Neuron (in vitro differentiated cells): ENCODE results near the gene GOLGA2.

Source experiments
- H2AFZ ChIP-seq: one replicate; pipeline ENCODE4 v1.6.1; 2013; ENCODE audit warnings: low read depth, mild to moderate bottlenecking, inconsistent platforms, low read length, moderate library complexity
- H3K27me3 ChIP-seq: one replicate; pipeline ENCODE4 v1.6.1; 2013; ENCODE audit warnings: low read length; ENCODE audit not compliant: insufficient read depth
- H3K36me3 ChIP-seq: one replicate; pipeline ENCODE4 v1.6.1; 2013; ENCODE audit warnings: low read length; ENCODE audit not compliant: insufficient read depth
- H3K4me1 ChIP-seq: one replicate; pipeline ENCODE4 v1.6.1; 2013; ENCODE audit warnings: low read length; ENCODE audit not compliant: insufficient read depth
- H3K4me3 ChIP-seq: 2 replicates; pipeline ENCODE4 v1.5.1; 2013; ENCODE audit warnings: mild to moderate bottlenecking, low read length, moderate library complexity
- H3K9me3 ChIP-seq: one replicate; pipeline ENCODE4 v1.6.1; 2013; ENCODE audit warnings: low read length

Gene GOLGA2

DNA sequence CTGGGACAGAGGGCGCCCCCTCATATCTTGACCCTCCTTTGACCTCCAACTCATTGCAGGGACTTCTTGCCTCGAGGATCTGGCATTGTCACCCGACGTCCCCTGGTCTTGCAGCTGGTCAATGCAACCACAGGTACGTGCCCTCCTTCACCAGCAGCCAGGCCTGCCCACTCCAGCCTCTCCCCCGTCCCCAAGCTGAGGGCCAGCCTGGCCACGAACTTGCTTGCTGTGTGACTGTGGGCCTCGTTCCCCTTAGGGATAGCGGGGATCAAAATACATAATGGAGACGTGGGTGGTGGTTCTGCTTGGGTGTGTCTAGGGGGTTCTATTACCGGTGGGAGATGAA is 57.7 kb downstream of the GOLGA2 start:
- Histone ChIP-seq H3K9me3 (no peaks in the 10 kb centered on the region), H2AFZ (no peak overlapping the region), H3K4me1 (peaks cover 14% of the 10 kb centered on the region), H3K27me3 (no peaks in the 10 kb centered on the region), H3K36me3 (peaks cover 27% of the 10 kb centered on the region), H3K4me3 (no peak overlapping the region)

- peaks cover 16% of the 10 kb centered on the region for H3K36me3 ChIP-seq
- H3K9me3 ChIP-seq: no peaks in the 10 kb centered on the region
- no peaks in the 10 kb centered on the region for H3K27me3 ChIP-seq
- H3K4me1 ChIP-seq: peaks cover 14% of the 10 kb centered on the region
- no peak overlapping the region for H2AFZ ChIP-seq
- no peak overlapping the region for H3K4me3 ChIP-seq
These were observed 58.8 kb downstream of the GOLGA2 start for GRCh38 chr9:128216781-128217553.

DNA sequence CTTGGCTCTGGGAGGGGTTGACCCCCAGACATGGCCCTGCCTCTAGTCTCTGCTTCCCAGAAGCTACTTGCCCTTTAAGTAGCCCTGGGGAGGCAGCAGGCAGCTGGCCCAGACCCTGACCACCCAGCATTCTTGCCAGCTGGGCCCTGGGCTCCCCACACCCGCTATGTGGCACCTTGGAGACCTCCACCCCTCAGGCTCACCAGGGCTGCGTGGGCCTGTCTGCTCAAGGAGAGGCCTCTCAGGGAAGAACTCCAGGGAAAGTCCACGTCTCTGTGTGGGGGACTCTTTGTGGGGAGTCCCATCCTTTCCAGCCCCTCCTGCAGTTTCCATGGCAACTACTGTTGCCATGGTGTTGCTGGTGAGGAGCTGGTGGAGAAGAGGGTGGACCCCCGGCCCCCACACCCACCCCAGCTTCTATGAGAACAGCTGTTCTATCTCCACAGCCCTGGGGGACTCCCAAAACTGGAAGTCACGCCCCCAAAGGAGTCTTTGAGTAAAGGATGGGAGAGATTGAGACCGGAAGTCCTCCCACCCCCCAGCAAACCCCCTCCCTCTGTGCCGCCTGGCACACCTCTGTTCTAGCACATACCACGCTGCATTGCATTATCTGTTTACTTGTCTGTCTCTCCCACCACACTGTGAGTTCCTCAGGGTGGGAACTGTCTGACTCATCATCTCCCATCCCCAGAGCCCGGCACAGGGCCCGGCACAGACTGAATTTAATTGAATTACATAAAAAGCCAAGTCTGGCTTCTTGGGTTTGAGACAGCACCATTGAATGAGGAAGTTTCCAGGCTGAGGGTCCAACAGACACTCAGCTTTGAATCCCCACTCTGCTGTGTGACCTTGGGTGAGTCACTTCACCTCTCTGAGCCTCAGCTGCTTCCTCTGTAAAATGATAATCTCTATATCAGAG is 60.1 kb downstream of the GOLGA2 start:
- peaks cover 12% of the 10 kb centered on the region for H3K36me3 ChIP-seq
- no peaks in the 10 kb centered on the region for H3K9me3 ChIP-seq
- no peak overlapping the region for H3K4me3 ChIP-seq
- peaks cover 14% of the 10 kb centered on the region for H3K4me1 ChIP-seq
- no peak overlapping the region for H2AFZ ChIP-seq
- no peaks in the 10 kb centered on the region for H3K27me3 ChIP-seq

DNA sequence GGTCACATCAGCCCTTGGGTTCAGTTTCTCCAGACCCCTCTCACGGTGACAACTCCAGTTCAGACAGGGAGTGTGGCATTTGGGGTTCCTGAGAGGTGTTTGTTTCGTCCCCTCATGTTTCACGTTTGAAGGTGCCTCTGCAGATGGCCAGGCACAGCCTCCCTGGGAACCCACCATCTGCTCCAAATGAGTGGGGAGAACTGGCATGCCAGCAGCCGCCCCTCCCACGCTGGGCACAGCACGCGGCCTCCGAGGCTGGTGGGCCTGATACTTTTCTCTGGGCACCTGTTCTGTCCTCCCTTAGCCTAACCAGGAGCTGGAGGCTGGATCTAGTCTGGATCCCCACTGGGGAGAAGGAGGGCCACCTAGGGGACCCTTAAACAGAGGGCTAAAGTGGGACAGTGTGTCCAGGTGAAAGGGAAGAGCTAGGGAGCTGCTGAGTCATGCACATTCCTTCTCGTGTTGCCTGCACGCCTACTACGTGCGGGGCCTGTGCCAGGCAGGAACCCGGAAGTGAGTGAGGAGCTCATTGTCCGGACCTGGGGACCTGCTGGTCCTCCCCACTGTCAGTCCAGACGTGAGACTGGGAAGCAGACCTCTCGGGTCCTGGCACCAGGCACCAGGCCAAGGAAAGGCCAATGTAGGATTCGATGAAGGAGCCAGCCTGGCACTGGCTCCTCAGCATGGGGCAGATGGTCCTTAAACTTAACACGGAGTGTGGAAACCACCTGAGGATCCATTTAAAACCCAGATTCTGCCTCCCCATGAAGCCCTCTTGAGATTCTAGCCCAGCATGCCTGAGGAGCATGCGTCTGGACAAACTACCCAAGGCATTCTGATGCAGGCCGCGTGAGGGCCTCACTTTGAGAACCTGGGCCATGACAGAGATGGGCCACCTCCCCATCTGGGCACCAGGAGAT is 61.0 kb downstream of the GOLGA2 start:
- Histone ChIP-seq H3K9me3 (no peaks in the 10 kb centered on the region), H2AFZ (no peak overlapping the region), H3K4me1 (peaks cover 14% of the 10 kb centered on the region), H3K36me3 (peaks cover 6% of the 10 kb centered on the region), H3K27me3 (no peaks in the 10 kb centered on the region), H3K4me3 (no peak overlapping the region)

- no peaks in the 10 kb centered on the region for H3K9me3 ChIP-seq
- H3K27me3 ChIP-seq: no peaks in the 10 kb centered on the region
- peaks cover 5% of the 10 kb centered on the region for H3K36me3 ChIP-seq
- H3K4me3 ChIP-seq: no peak overlapping the region
- no peak overlapping the region for H2AFZ ChIP-seq
- H3K4me1 ChIP-seq: peaks cover 14% of the 10 kb centered on the region
These were observed 61.9 kb downstream of the GOLGA2 start for GRCh38 chr9:128213746-128214497.

GRCh38 chr9:128211981-128212281 is 63.9 kb downstream of the GOLGA2 start:
- no peak overlapping the region for H2AFZ ChIP-seq
- peaks cover 14% of the 10 kb centered on the region for H3K4me1 ChIP-seq
- no peaks in the 10 kb centered on the region for H3K27me3 ChIP-seq
- H3K4me3 ChIP-seq: no peak overlapping the region
- no peaks in the 10 kb centered on the region for H3K9me3 ChIP-seq
- no peaks in the 10 kb centered on the region for H3K36me3 ChIP-seq

- no peak overlapping the region for H3K4me3 ChIP-seq
- H3K27me3 ChIP-seq: no peaks in the 10 kb centered on the region
- no peaks in the 10 kb centered on the region for H3K9me3 ChIP-seq
- no peaks in the 10 kb centered on the region for H3K36me3 ChIP-seq
- H3K4me1 ChIP-seq: peaks cover 14% of the 10 kb centered on the region
- H2AFZ ChIP-seq: no peak overlapping the region
These were observed 64.4 kb downstream of the GOLGA2 start for GRCh38 chr9:128211186-128211980.

- no peaks in the 10 kb centered on the region for H3K36me3 ChIP-seq
- H3K4me1 ChIP-seq: peaks cover 8% of the 10 kb centered on the region
- H3K9me3 ChIP-seq: no peaks in the 10 kb centered on the region
- H3K4me3 ChIP-seq: no peak overlapping the region
- no peak overlapping the region for H2AFZ ChIP-seq
- H3K27me3 ChIP-seq: no peaks in the 10 kb centered on the region
These were observed 66.7 kb downstream of the GOLGA2 start for GRCh38 chr9:128208946-128209669.

GRCh38 chr9:128208386-128208785 is 67.4 kb downstream of the GOLGA2 start:
- no peaks in the 10 kb centered on the region for H3K9me3 ChIP-seq
- peaks cover 8% of the 10 kb centered on the region for H3K4me1 ChIP-seq
- H3K27me3 ChIP-seq: no peaks in the 10 kb centered on the region
- H2AFZ ChIP-seq: no peak overlapping the region
- H3K4me3 ChIP-seq: no peak overlapping the region
- no peaks in the 10 kb centered on the region for H3K36me3 ChIP-seq

- no peak overlapping the region for H3K4me3 ChIP-seq
- H3K27me3 ChIP-seq: no peaks in the 10 kb centered on the region
- no peaks in the 10 kb centered on the region for H3K36me3 ChIP-seq
- H2AFZ ChIP-seq: no peak overlapping the region
- no peaks in the 10 kb centered on the region for H3K9me3 ChIP-seq
- peaks cover 16% of the 10 kb centered on the region for H3K4me1 ChIP-seq
These were observed 68.6 kb downstream of the GOLGA2 start for GRCh38 chr9:128206916-128207910.
